GM21390 (cell line): ENCODE results near the gene DNM3.
"Not testable (repeated sequence)": the region's sequence is repeated elsewhere in the genome, so short reads cannot be mapped to it uniquely, and the experiment has no call there.

Experiments
- ATAC-seq: cut with Tn5 transposase; IDR thresholded peaks from one replicate; pipeline ENCODE4 v1.9.1; 2021; ENCODE audit not compliant: unreplicated experiment

The DNM3 gene

DNA sequence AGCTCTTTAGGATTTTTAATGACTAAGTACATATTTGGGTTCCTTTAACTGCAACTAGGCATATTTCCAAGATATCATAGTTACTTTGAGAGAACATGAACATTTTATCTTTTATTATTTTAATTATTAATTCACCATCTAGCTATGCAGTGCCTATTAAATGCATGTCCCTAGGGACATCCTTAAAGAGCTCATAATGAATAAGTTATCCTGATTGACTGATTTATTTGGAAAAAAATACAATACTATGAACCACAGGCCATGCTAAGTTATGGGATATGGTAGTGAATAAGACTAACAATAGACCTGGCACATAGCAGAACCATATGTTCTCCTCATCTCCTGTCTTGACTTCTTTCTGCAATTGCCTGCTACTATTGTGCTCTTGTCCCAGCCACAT, 562.8 kb downstream of the DNM3 start:
- no peak for ATAC-seq

DNA sequence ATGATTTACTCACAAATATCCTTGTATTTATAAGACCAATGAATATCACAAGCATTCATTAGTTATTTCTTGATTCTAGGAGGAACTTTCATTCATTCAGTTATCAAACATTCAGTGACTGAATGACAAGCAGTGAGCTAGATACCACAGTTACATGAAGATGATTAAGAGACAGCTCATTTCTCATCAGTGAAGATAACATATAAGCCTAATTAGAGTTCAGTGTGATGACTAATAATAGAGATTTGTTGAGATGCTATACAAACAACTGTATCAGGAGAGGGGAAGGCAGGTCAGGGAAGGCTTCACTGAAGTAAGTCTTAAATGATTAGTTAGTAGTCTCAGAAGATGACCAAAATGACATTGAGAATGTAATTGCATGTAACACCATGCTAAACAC, 564.6 kb downstream of the DNM3 start:
- no peak for ATAC-seq

DNA sequence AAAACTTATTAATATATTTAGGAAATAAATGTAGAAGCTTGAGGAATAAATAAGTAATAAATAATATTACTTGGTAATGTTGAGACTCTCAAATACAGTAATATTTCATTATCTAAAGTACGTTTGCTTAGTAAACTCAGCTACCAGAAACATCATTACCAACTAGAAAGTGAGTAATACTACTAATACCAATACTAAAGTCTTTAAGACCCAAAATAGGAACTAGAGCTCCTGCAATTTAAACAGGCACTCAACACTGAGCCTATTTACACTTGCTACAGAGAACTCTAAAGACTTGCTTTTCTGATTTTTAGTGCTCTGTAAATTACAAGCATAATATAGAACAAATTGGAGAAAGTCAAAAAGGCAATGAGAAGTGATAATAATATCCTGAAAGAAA, 565.7 kb downstream of the DNM3 start:
- ATAC-seq: no peak

GRCh38 chr1:172408958-172409357, 567.7 kb downstream of the DNM3 start:
- no peak for ATAC-seq

DNA sequence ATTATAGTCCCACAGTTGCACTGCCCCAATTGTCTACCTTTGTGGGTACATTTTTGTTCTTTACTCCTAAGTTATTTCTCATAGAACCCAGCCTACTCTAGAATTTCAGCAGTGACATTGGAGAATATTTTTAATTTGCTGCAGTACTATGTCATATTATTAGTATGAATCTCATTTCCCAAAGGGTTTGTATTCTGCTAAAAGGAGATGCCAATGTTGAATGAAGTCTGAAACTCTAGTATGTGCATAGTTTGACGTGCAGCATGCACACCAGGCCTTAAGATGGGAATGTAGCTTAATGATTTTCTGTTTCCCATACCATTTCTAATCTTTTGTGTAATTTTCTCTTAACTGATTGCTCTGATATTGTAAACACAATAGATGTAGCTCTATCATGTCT, 568.7 kb downstream of the DNM3 start:
- ATAC-seq: no peak

DNA sequence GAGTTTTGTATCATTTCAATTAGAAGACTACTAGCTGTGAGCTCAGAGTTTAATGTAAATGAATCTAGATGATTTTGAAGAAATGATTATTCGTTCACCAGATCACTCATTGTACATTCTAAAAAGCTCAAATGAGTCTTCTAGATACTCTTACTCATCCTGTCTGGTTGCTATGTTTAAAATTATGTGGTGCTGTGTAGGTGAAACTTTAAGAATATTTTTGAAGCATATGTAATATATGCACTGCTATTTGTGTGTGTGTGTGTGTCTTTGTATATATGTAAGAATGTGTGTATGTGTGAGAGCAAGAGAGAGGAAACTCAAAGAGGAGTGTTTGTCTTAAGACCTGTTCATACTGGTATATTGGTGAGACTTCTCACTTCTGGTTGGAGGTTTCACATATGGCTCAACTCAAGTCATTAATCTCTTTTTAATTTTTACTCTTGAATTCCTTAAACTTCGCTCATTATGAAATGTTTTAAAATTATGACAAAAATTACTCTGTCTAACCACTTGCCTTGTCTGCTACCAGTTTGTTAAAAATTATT, 570.6 kb downstream of the DNM3 start:
- peak; percentile 66 for ATAC-seq

- ATAC-seq: no peak
Observed at GRCh38 chr1:172414331-172414730, 573.0 kb downstream of the DNM3 start.

DNA sequence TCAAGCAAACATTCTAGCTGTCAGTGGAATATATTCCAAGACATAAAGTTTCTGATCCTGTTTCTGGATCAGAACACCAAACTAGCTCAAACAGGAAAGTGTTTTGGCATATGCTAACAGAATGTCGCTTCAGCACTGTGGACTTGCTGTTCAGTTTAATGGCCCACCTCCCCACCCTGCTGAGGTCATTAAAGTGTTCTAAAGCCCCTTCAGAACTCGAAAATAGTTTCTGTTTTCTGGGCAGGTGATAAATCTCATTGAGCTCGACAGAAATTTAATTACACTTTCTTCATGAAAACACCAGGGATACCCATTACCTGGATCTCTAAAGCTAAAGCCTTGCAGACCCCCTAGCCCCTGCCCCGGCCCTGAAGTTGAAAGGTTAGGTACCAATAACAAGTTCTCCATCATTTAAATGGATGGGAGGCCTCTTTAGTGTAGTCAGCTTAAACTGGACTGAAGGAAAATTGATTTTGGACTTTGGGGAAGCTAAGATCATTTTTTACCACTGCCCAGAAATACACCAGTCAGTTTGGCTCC, 575.3 kb downstream of the DNM3 start:
- no peak for ATAC-seq

DNA sequence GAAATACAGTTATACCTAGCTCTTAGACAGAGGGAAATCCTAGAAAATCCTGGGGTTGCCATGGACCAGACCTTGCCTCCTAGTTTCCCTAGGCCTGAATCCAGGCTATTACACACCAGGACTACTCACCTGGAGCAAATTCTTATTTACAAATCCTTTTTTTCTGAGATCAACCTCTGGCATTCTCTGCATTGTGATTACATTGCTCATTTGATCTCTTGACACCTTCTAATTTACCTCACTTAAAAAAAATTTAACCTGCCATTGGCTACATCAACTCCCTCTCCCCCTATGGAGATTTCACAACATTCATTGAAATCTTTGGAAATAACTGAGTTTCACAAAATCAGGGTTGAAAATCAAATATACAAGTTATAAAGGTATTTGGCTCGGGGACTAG, 576.3 kb downstream of the DNM3 start:
- no peak for ATAC-seq

- ATAC-seq: no peak
Observed at GRCh38 chr1:172420385-172420784, 579.1 kb downstream of the DNM3 start, which contains the start of gene C1orf105. Gene C1orf105, plus strand, starts transcription at chr1:172420685. Its CDS starts 201 bp downstream, at chr1:172420886.

- ATAC-seq: no peak
Observed at GRCh38 chr1:172421974-172422604, 580.8 kb downstream of the DNM3 start.

DNA sequence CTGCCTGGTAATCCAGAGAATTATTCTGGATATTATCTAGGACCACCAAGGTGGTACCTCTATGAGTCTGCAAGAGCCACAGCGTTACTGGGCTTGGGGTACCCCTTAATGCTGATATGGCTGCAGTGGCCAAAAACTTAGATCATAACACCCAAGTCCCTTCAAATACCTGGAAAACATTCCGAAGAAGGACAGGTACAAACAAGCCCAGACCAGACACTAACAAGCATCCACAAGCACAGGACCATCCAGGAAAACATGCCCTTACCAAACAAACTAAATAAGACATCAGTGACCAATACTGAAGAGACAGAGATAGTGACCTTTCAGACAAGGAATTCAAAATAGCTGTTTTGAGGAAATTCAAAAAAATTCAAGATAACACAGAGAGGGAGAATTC, 582.0 kb downstream of the DNM3 start:
- ATAC-seq: no peak

- ATAC-seq: no peak
Observed at GRCh38 chr1:172425339-172425738, 584.0 kb downstream of the DNM3 start.

GRCh38 chr1:172427191-172427590, 585.9 kb downstream of the DNM3 start:
- ATAC-seq: no peak

DNA sequence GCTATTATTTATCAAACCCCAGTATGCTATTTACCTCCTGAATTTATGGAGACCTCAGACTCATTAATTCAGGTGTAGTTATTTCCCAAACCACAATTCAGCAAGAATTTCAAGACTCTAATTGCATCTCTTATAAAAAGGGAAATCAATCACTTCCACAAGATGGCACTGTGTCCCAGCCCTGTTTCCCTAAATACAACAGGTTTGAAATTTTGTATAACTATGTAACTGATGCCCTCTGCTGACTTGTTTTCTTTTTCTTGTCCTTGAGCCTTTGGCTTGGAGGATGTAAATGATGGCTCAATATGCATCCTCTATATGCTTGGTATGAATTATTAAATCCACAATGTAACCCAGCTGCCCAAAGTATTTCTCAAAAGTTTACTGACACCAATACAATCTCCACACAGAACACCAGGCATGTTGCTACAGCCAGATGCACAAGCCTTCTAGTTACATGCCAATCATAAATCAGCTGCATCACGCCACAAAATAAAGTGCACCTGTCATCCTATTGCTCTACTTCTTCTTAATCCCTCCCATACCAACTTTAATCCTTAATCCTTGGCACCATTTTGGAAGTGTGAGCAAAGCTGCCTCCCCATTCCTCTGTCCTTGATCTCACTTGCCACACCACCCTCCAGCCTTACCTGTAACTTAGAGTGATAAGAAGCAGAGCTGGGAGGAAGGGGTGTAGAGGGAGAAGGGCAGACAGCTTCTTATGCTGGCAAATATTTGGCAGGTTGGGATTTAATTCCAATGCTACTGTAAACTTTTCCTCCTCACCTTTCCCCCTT, 588.2 kb downstream of the DNM3 start:
- ATAC-seq: no peak

- ATAC-seq: no peak
Observed at GRCh38 chr1:172430128-172430454, 588.8 kb downstream of the DNM3 start.

GRCh38 chr1:172431204-172431603, 589.9 kb downstream of the DNM3 start:
- ATAC-seq: no peak

- ATAC-seq: no peak
Observed at GRCh38 chr1:172431721-172432192, 590.5 kb downstream of the DNM3 start.

GRCh38 chr1:172437183-172437582, 595.9 kb downstream of the DNM3 start:
- ATAC-seq: not testable (repeated sequence)

DNA sequence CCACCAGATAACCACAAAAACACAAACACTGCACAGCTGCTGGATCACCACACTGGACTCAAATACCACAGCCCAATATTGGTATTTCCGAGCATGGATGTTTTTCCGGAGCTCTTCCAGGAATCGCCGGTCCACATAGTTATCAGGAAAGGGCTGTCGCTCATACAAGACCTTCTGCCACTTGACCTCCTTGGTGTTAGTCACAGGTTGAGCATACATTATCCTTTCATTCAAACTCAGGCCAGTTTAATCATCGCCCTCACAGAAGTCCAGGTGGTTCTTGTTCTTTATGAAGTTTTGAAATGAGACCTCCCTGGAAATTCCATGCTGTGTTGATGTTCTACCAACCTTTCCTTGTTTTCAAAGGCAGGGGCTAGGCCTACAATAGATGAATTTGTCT, 601.1 kb downstream of the DNM3 start:
- ATAC-seq: no peak

GRCh38 chr1:172442843-172443565, 601.7 kb downstream of the DNM3 start:
- no peak for ATAC-seq
